GM10266 (cell line): Measurements from ENCODE around the gene CTAGE9.
"Not testable (repeated sequence)": the region's sequence is repeated elsewhere in the genome, so short reads cannot be mapped to it uniquely, and the experiment has no call there.

Source experiments
- DNase-seq: peaks from one replicate; pipeline ENCODE4 v3.0.0; 2012; ENCODE audit errors: extremely low spot score
- TF ChIP-seq, protein P1 (sequence below): IDR thresholded peaks from 2 replicates; pipeline ENCODE4 v1.5.1; 2012; ENCODE audit warnings: mild to moderate bottlenecking, low read depth; ENCODE audit not compliant: control insufficient read depth, insufficient read depth; ENCODE audit errors: missing control alignments

CTAGE9 gene

GRCh38 chr6:131728296-131728939 lies 17.6 kb upstream of the CTAGE9 start:
- no peak for DNase-seq
- TF ChIP-seq, protein P1, sequence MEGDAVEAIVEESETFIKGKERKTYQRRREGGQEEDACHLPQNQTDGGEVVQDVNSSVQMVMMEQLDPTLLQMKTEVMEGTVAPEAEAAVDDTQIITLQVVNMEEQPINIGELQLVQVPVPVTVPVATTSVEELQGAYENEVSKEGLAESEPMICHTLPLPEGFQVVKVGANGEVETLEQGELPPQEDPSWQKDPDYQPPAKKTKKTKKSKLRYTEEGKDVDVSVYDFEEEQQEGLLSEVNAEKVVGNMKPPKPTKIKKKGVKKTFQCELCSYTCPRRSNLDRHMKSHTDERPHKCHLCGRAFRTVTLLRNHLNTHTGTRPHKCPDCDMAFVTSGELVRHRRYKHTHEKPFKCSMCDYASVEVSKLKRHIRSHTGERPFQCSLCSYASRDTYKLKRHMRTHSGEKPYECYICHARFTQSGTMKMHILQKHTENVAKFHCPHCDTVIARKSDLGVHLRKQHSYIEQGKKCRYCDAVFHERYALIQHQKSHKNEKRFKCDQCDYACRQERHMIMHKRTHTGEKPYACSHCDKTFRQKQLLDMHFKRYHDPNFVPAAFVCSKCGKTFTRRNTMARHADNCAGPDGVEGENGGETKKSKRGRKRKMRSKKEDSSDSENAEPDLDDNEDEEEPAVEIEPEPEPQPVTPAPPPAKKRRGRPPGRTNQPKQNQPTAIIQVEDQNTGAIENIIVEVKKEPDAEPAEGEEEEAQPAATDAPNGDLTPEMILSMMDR: no peak

- no peak for DNase-seq
- TF ChIP-seq, protein P1: no peak
Measured at GRCh38 chr6:131727868-131728267, 17.1 kb upstream of the CTAGE9 start.

DNA sequence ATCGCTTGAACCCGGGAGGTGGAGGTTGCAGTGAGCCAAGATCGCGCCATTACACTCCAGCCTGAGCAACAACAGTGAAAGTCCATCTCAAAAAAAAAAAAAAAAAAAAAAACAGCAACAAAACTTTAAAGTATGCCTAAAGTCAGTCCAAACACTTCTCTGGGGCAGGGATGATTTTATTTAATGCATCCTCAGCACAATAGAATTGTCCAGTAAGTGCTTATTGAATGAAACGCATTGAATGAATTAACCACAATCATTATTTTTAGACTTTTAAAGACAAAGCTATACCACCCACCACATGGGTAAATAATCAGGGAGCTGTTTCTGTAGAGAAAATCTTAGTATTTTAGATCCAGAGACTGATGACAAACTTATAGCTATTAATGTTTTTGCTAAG lies 16.6 kb upstream of the CTAGE9 start:
- no peak for DNase-seq
- TF ChIP-seq, protein P1: no peak

- TF ChIP-seq, protein P1: no peak
- DNase-seq: no peak
Measured at GRCh38 chr6:131724114-131724513, 13.3 kb upstream of the CTAGE9 start.

GRCh38 chr6:131721161-131721560 lies 10.3 kb upstream of the CTAGE9 start:
- no peak for DNase-seq
- TF ChIP-seq, protein P1: no peak

DNA sequence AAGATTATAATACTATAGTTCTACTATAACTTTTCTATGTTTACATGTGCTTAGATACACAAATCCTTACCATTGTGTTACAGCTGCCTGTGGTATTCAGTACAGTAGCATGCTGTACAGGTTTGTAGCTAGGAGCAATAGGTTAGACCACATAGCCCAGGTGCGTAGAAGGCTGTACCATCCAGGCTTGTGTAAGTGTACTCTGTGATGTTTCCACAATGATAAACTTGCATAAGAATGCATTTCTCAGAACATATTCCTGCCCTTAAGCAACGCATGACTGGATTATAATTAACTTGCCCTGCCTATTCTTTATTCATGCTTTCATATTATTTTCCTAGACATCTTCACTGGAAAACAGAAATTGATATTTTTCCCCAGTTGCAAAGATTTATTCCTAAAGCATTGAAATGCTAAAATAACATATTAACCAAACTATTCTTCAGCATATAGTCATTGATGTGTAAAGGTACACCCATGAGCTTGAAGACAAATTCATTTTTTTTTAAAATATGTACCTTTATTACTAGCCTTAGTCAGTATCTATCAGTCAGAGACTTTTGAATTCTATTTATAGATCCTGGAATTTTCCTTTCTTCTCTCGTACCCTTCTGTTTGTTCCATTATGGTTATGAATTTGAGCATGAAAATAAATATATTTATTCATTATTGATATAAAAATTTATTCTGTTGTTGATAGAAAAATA lies 7.2 kb upstream of the CTAGE9 start:
- TF ChIP-seq, protein P1: no peak
- no peak for DNase-seq

- DNase-seq: not testable (repeated sequence)
Measured at GRCh38 chr6:131715567-131715966, 4.8 kb upstream of the CTAGE9 start.

GRCh38 chr6:131703905-131704304 lies 6.9 kb downstream of the CTAGE9 start:
- not testable (repeated sequence) for DNase-seq

GRCh38 chr6:131700851-131701250 lies 10.0 kb downstream of the CTAGE9 start:
- not testable (repeated sequence) for DNase-seq
